ENCODE data around the gene MTERF2. TPM values are rescaled to one million over a fixed set of nuclear protein-coding genes. Genes with fewer than 3 reads are reported as not detected.

MTERF2 gene
- total RNA-seq, 1 experiment from 2014 or later: 7.0 TPM

DNA sequence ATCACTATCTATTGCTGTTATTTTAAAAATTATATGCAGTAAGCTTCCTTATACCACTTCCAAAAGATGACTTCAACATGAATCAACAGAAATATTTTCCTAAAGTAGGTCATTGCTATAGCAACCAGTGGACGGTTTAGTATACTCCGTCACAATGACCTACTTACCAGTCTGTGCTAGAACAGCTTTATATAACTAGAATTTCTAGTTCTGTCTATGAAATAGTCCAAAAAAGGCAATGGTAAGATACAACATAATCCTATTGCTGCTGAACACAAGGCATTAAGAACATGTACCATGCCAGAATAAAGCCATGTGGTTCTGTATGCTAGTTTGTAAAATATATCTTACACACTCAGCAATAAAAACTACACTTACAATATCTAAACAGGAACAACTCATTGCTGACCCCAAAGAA lies 40.7 kb upstream of the MTERF2 start:
- TF ChIP-seq ZNF138 (CRISPR knock-in tag; conservative IDR thresholded peaks at IDR 0.05) (no peak), TEAD1 (CRISPR knock-in tag; IDR thresholded peaks at IDR 0.05) (no peak), IRF1 (CRISPR knock-in tag; IDR thresholded peaks at IDR 0.05) (no peak), GABPB1 (CRISPR knock-in tag; IDR thresholded peaks at IDR 0.05) (no peak), HMGA2 (CRISPR knock-in tag; IDR thresholded peaks at IDR 0.05) (no peak), ESRRA (CRISPR knock-in tag; IDR thresholded peaks at IDR 0.05; ENCODE audit: borderline replicate concordance) (no peak), ZNF416 (CRISPR knock-in tag; IDR thresholded peaks at IDR 0.05) (no peak), CREB1 (CRISPR knock-in tag; IDR thresholded peaks at IDR 0.05) (no peak), NR3C1 (CRISPR knock-in tag; conservative IDR thresholded peaks at IDR 0.05; ENCODE audit: low read depth) (no peak), ZNF263 (CRISPR knock-in tag; IDR thresholded peaks at IDR 0.05; ENCODE audit: low read depth) (no peak), RELA (CRISPR knock-in tag; IDR thresholded peaks at IDR 0.05; ENCODE audit: borderline replicate concordance) (no peak)
- TF ChIP-seq, protein P1, sequence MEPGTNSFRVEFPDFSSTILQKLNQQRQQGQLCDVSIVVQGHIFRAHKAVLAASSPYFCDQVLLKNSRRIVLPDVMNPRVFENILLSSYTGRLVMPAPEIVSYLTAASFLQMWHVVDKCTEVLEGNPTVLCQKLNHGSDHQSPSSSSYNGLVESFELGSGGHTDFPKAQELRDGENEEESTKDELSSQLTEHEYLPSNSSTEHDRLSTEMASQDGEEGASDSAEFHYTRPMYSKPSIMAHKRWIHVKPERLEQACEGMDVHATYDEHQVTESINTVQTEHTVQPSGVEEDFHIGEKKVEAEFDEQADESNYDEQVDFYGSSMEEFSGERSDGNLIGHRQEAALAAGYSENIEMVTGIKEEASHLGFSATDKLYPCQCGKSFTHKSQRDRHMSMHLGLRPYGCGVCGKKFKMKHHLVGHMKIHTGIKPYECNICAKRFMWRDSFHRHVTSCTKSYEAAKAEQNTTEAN (CRISPR knock-in tag; IDR thresholded peaks at IDR 0.05): no peak
- TF ChIP-seq, protein P2, sequence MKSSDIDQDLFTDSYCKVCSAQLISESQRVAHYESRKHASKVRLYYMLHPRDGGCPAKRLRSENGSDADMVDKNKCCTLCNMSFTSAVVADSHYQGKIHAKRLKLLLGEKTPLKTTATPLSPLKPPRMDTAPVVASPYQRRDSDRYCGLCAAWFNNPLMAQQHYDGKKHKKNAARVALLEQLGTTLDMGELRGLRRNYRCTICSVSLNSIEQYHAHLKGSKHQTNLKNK (CRISPR knock-in tag; IDR thresholded peaks at IDR 0.05): no peak
- TF ChIP-seq, protein P3, sequence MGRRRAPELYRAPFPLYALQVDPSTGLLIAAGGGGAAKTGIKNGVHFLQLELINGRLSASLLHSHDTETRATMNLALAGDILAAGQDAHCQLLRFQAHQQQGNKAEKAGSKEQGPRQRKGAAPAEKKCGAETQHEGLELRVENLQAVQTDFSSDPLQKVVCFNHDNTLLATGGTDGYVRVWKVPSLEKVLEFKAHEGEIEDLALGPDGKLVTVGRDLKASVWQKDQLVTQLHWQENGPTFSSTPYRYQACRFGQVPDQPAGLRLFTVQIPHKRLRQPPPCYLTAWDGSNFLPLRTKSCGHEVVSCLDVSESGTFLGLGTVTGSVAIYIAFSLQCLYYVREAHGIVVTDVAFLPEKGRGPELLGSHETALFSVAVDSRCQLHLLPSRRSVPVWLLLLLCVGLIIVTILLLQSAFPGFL (CRISPR knock-in tag; IDR thresholded peaks at IDR 0.05; ENCODE audit: borderline replicate concordance): no peak
- H3K4me3 Mint-ChIP-seq: no peak overlapping the region
- POLR2A ChIA-PET: no interaction called here

DNA sequence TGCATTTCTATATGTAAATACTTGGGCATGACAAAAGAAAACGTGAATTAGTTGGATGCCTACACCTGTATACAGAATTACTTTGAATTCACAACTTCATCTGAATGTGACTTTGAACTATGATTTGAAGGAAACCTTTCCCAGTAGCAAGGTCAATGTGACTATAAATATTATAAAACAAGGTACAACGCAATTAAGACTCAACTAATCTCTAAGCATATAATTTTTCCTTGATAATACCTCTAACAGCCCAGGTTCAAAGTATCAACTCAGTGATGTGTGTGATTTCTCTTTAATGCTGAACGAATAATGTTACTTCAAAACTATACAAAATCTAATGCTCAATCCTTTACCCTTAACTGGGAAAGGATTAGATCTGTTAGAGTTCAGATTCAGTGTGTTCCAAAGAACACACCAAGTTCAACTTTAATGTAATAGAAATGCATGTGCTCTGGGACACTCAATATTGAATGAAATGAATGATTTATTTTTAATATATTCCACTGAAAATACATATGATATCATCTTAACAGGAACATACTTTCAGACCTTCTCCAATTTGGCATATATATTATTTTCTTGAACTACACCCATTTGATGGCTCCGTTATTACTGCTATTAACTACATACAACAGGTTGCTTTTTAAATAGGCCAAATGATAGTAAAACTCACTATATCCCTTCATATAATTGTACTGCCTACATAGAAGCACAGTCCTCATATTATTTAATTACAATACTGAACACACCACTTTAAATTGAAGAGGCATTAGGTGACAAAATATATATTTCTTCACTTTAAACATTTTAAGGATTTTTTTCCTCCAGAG lies 40.1 kb upstream of the MTERF2 start:
- DNase-seq (ENCODE audit: low spot score) (no peak), ATAC-seq (no peak)
- Mint-ChIP-seq H3K4me1 (peaks cover 8% of the 10 kb centered on the region), H3K36me3 (no peaks in the 10 kb centered on the region), H3K4me3 (no peak overlapping the region), H3K27ac (no peak overlapping the region), H3K9me3 (no peaks in the 10 kb centered on the region), H3K27me3 (ENCODE audit: low read depth) (no peaks in the 10 kb centered on the region)
- CTCF ChIA-PET: no interaction called here
- POLR2A ChIA-PET: no interaction called here
- TF ChIP-seq NFATC4 (CRISPR knock-in tag; IDR thresholded peaks at IDR 0.05) (no peak), ZNF219 (CRISPR knock-in tag; IDR thresholded peaks at IDR 0.05; ENCODE audit: borderline replicate concordance) (no peak), CREM (CRISPR knock-in tag; IDR thresholded peaks at IDR 0.05) (no peak), TCF7 (CRISPR knock-in tag; IDR thresholded peaks at IDR 0.05; ENCODE audit: low read depth) (no peak), CBFB (CRISPR knock-in tag; IDR thresholded peaks at IDR 0.05; ENCODE audit: low read depth) (no peak), JAZF1 (CRISPR knock-in tag; IDR thresholded peaks at IDR 0.05) (no peak), NR3C1 (CRISPR knock-in tag; conservative IDR thresholded peaks at IDR 0.05; ENCODE audit: low read depth) (no peak), OVOL2 (CRISPR knock-in tag; IDR thresholded peaks at IDR 0.05; ENCODE audit: borderline replicate concordance) (no peak)
- TF ChIP-seq, protein P4, sequence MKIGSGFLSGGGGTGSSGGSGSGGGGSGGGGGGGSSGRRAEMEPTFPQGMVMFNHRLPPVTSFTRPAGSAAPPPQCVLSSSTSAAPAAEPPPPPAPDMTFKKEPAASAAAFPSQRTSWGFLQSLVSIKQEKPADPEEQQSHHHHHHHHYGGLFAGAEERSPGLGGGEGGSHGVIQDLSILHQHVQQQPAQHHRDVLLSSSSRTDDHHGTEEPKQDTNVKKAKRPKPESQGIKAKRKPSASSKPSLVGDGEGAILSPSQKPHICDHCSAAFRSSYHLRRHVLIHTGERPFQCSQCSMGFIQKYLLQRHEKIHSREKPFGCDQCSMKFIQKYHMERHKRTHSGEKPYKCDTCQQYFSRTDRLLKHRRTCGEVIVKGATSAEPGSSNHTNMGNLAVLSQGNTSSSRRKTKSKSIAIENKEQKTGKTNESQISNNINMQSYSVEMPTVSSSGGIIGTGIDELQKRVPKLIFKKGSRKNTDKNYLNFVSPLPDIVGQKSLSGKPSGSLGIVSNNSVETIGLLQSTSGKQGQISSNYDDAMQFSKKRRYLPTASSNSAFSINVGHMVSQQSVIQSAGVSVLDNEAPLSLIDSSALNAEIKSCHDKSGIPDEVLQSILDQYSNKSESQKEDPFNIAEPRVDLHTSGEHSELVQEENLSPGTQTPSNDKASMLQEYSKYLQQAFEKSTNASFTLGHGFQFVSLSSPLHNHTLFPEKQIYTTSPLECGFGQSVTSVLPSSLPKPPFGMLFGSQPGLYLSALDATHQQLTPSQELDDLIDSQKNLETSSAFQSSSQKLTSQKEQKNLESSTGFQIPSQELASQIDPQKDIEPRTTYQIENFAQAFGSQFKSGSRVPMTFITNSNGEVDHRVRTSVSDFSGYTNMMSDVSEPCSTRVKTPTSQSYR (CRISPR knock-in tag; IDR thresholded peaks at IDR 0.05): no peak
- TF ChIP-seq, protein P5, sequence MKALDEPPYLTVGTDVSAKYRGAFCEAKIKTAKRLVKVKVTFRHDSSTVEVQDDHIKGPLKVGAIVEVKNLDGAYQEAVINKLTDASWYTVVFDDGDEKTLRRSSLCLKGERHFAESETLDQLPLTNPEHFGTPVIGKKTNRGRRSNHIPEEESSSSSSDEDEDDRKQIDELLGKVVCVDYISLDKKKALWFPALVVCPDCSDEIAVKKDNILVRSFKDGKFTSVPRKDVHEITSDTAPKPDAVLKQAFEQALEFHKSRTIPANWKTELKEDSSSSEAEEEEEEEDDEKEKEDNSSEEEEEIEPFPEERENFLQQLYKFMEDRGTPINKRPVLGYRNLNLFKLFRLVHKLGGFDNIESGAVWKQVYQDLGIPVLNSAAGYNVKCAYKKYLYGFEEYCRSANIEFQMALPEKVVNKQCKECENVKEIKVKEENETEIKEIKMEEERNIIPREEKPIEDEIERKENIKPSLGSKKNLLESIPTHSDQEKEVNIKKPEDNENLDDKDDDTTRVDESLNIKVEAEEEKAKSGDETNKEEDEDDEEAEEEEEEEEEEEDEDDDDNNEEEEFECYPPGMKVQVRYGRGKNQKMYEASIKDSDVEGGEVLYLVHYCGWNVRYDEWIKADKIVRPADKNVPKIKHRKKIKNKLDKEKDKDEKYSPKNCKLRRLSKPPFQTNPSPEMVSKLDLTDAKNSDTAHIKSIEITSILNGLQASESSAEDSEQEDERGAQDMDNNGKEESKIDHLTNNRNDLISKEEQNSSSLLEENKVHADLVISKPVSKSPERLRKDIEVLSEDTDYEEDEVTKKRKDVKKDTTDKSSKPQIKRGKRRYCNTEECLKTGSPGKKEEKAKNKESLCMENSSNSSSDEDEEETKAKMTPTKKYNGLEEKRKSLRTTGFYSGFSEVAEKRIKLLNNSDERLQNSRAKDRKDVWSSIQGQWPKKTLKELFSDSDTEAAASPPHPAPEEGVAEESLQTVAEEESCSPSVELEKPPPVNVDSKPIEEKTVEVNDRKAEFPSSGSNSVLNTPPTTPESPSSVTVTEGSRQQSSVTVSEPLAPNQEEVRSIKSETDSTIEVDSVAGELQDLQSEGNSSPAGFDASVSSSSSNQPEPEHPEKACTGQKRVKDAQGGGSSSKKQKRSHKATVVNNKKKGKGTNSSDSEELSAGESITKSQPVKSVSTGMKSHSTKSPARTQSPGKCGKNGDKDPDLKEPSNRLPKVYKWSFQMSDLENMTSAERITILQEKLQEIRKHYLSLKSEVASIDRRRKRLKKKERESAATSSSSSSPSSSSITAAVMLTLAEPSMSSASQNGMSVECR (CRISPR knock-in tag; IDR thresholded peaks at IDR 0.05; ENCODE audit: borderline replicate concordance): no peak

More for the DNA sequence above, 40.7 kb upstream of the MTERF2 start:
- ATAC-seq (no peak), DNase-seq (ENCODE audit: low spot score) (no peak)
- CTCF ChIA-PET: no interaction called here
- Mint-ChIP-seq H3K9me3 (no peaks in the 10 kb centered on the region), H3K4me1 (peaks cover 8% of the 10 kb centered on the region), H3K36me3 (no peaks in the 10 kb centered on the region), H3K27me3 (ENCODE audit: low read depth) (no peaks in the 10 kb centered on the region), H3K27ac (no peak overlapping the region)
